Neutrophil (primary cell): Measurements from ENCODE around the gene KCNQ4.

ENCODE experiments used
- H3K27ac ChIP-seq: fragments of 200-600 bp; sonication (generic); 2 replicates; pipeline ENCODE4 v1.5.1; 2016; ENCODE audit warnings: mild to moderate bottlenecking, moderate library complexity
- H3K27me3 ChIP-seq: fragments of 200-600 bp; sonication (generic); 2 replicates; pipeline ENCODE4 v1.6.0; 2016; ENCODE audit warnings: mild to moderate bottlenecking
- H3K36me3 ChIP-seq: fragments of 200-600 bp; sonication (generic); 2 replicates; pipeline ENCODE4 v1.5.1; 2017
- H3K4me1 ChIP-seq, 2 experiments: fragments of 200-600 bp in 1 of 2; sonication (generic) in 1 of 2; 1 replicate in 1 of 2; 2 replicates in 1 of 2; pipeline versions ENCODE4 v1.5.1 to v1.6.1; 2013 to 2016; ENCODE audit warnings: low read depth in 1 of 2, low read length in 1 of 2, mild to moderate bottlenecking in 1 of 2, moderate library complexity in 1 of 2; ENCODE audit not compliant: control insufficient read depth in 1 of 2, insufficient read depth in 1 of 2
- H3K4me3 ChIP-seq, 2 experiments: fragments of 200-600 bp in 1 of 2; sonication (generic) in 1 of 2; 1 replicate in 1 of 2; 2 replicates in 1 of 2; pipeline ENCODE4 v1.5.1; 2013 to 2016; ENCODE audit warnings: low read depth in 1 of 2, low read length in 1 of 2, mild to moderate bottlenecking in 1 of 2, moderate library complexity in 1 of 2
- H3K9me3 ChIP-seq: fragments of 200-600 bp; sonication (generic); 2 replicates; pipeline ENCODE4 v1.5.1; 2016
- CTCF ChIP-seq: fragments of 200-600 bp; sonication (generic); IDR thresholded peaks from 2 replicates; pipeline ENCODE4 v1.5.1; 2016; ENCODE audit warnings: antibody characterized with exemption

KCNQ4 gene

DNA sequence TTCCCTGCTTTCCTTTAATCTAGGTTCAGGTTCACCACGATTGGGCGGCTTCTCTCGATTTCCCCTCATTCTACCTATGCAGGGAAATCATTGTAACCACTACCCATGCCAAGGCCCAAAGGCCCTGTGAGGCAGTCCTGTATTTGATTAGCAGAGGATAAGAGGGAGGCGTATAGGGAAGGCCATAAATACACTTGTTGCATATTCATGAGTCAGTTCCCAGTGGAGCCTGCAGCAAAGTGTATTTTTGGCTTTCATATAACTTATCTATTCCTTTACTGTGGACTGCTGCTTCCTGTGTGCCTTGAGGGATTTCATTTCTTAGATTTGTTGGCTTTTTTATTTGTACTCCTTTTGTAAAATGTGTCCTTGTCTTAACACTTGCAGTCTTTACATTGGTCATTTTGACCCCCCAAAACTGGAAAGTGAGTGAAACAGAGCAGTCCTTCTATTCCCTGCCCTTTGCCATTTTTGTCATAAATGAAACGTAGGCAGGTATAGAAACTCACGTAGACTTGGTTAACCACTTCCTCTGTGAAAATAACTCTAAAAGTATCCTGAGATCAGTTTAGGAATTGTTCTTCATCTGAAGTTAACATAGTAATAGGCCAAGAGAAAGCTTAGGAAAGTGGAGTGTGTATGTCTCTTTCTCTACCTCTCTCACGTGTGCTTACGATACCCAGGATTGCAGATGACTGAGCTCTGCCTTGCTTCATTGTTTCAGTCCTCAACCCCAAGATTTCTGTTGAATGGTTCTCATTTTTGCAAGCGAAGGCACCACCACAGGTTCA is 19.6 kb upstream of the KCNQ4 start:
- H3K4me1 ChIP-seq = no peaks in the 10 kb centered on the region
- no peak overlapping the region for H3K27ac ChIP-seq
- no peak for TF ChIP-seq CTCF
- peaks cover 4% of the 10 kb centered on the region for H3K9me3 ChIP-seq
- peaks cover 100% of the 10 kb centered on the region for H3K36me3 ChIP-seq
- no peaks in the 10 kb centered on the region for H3K27me3 ChIP-seq
- H3K4me3 ChIP-seq = no peak overlapping the region

DNA sequence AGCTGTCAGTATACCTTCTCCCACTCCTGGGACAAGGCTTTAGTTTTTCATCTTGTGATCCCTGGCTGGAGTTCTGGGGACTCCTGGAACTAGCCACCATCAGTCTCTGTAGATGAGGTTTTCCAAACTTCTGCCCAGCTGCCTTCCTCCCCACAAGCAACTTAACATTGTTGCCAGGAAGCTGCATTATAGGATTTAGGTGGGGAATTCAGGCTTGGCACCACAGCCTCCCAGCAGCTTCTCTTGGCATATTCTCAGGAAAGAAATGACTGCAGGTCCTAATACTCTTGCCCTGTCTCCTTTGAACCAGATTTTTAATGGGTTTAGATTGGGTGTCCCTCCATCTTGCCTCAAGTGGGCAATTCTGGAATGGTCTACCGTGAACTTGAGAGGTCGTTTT is 18.6 kb upstream of the KCNQ4 start:
- Histone ChIP-seq H3K27ac (no peak overlapping the region), H3K36me3 (peaks cover 100% of the 10 kb centered on the region), H3K9me3 (peaks cover 4% of the 10 kb centered on the region), H3K4me1 (no peaks in the 10 kb centered on the region), H3K4me3 (no peak overlapping the region), H3K27me3 (no peaks in the 10 kb centered on the region)
- TF ChIP-seq CTCF = no peak

GRCh38 chr1:40766017-40766416 is 17.6 kb upstream of the KCNQ4 start:
- H3K9me3 ChIP-seq = peaks cover 4% of the 10 kb centered on the region
- no peaks in the 10 kb centered on the region for H3K4me1 ChIP-seq
- TF ChIP-seq CTCF = no peak
- no peaks in the 10 kb centered on the region for H3K27me3 ChIP-seq
- H3K36me3 ChIP-seq = peaks cover 100% of the 10 kb centered on the region
- H3K27ac ChIP-seq = no peak overlapping the region
- no peak overlapping the region for H3K4me3 ChIP-seq

GRCh38 chr1:40766560-40766959 is 17.0 kb upstream of the KCNQ4 start:
- H3K27me3 ChIP-seq = no peaks in the 10 kb centered on the region
- H3K4me1 ChIP-seq = no peaks in the 10 kb centered on the region
- peaks cover 100% of the 10 kb centered on the region for H3K36me3 ChIP-seq
- TF ChIP-seq CTCF = no peak
- peaks cover 4% of the 10 kb centered on the region for H3K9me3 ChIP-seq
- H3K27ac ChIP-seq = no peak overlapping the region
- no peak overlapping the region for H3K4me3 ChIP-seq

GRCh38 chr1:40768146-40768990 is 15.2 kb upstream of the KCNQ4 start:
- no peak for TF ChIP-seq CTCF
- peaks cover 4% of the 10 kb centered on the region for H3K9me3 ChIP-seq
- no peak overlapping the region for H3K4me3 ChIP-seq
- peaks cover 96% of the 10 kb centered on the region for H3K36me3 ChIP-seq
- no peak overlapping the region for H3K27ac ChIP-seq
- no peaks in the 10 kb centered on the region for H3K4me1 ChIP-seq
- no peaks in the 10 kb centered on the region for H3K27me3 ChIP-seq
